HG02943 (cell line): ENCODE measurements around the gene ARID2.

Source experiments
- ATAC-seq: cut with Tn5 transposase; IDR thresholded peaks from one replicate; pipeline ENCODE4 v1.9.1; 2021; ENCODE audit warnings: mild to moderate bottlenecking, low read depth, moderate library complexity; ENCODE audit not compliant: unreplicated experiment

ARID2 gene

DNA sequence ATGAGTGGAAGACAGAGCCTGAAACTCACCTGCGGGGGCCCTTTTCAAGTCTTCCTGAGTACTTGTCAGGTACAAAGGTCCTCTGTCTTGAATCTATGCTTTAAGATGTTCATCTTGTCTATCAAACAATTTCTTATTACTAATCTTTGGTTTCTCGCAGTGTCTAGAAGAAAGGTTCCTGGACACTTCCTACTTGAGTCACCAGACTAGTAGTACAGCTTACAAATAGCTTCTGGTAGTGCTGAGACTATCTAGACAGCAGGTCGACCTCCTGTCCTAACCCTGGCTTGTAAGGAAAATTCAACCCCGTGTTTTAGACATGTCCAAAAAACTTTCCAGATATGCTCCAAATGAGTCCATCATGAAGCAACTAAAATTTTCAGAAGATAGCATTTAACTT lies 11.2 kb upstream of the ARID2 start:
- no peak for ATAC-seq

DNA sequence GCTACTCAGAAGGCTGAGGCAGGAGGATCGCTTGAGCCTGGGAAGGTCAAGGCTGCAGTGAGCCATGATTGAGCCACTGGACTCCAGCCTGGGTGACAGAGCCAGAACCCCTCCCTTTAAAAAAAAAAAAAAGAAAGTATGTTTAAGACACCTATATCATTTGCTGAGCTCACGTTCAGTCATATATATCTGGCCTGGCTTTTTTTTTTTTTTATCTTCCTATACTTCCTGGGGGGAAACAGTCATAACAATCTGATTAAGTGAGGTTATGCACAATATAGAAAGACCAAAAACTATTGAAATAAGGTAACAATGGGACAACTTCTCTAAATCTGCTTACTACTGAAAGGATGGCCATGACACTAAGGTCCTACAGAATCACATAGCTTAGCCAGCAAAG lies 9.4 kb upstream of the ARID2 start:
- no peak for ATAC-seq

- no peak for ATAC-seq
Observed at GRCh38 chr12:45721369-45721768, 8.1 kb upstream of the ARID2 start.

- no peak for ATAC-seq
Observed at GRCh38 chr12:45721954-45722353, 7.6 kb upstream of the ARID2 start.

DNA sequence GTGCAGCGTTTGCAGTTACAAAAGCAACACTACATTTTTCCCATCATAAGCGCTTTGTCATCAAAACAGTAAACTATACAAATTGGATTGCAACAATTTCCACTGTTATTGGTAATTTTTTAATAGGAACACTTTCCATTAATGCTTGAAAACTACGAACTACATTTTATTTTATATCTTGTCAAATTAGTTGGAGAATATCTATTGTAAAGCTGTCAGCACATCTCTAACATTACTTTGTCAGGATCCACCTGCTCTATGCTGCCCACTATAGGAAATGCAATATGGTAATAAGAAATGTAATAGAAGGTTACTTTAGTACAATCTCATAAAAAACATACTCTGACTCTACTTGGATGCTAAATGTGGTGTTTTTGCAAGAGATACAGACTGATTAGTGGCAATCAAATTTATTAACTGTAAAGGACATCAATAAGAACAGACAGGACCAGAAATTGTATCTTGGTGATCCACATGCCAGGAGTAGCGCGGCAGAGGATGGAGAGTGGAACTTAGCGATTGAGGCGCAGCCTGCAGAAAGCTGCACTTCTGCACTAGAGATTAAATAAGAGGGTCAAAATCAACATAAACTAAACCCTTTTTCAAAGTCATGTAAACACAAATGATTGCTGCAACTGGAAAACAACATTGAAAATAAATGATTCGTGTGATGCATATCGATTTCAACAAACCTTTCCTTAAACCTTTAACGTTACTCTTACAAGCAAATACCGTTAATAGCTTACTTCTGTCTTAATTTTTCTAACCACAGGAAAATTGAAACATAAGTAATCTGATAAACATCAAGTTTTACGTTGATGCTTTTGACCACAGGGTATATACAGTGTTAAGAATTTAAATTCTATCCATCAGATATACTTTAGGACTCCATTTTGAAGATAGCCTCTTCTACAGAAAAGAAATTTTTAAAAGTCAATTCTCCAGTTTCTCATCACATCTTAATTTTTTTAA lies 3.6 kb upstream of the ARID2 start:
- ATAC-seq, result no peak

GRCh38 chr12:45726603-45727300 lies 2.8 kb upstream of the ARID2 start:
- ATAC-seq, result no peak

DNA sequence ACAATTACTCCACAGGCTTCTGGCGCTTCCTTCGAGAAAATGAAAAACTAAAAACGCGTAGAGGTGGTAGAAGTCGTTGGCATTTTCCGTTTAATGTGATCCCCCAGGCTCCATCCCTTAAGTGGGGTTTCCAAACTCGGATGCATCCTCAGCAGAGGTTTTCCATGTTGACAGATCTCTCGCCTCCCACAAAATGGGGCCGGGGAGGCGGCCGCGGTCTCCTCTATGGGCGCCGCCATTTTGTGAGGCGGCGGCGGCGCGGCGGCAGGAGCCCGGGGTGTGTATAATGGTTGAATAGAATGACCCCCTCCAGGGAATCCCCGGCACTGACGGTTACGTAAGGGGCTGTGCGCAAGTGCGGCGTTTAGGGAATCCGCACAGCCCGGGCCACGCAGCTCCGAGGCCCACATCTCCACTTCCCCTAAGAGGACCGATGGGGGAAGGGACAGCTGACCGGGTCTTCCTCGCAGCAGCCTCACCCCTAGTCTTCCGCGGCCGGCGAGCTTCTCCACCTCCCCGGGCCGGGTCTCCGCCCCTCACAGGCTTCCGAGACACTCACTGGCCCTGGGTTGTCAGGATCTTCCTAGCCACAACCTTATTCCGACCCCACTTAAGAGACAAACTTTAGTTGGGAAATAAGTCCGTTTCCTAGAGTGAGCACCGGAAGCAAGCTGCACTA lies 2.1 kb upstream of the ARID2 start:
- peak; percentile 49 for ATAC-seq

- ATAC-seq, result no peak
Observed at GRCh38 chr12:45727980-45728629, 1.4 kb upstream of the ARID2 start.

- ATAC-seq, result peak; percentile 53
Observed at GRCh38 chr12:45728630-45729232, 775 bp upstream of the ARID2 start.

- ATAC-seq, result no peak
Observed at GRCh38 chr12:45730084-45730347, 510 bp downstream of the ARID2 start.

GRCh38 chr12:45730348-45731189 lies 1.1 kb downstream of the ARID2 start:
- ATAC-seq, result no peak

GRCh38 chr12:45731190-45731775 lies 1.8 kb downstream of the ARID2 start:
- no peak for ATAC-seq

- ATAC-seq, result no peak
Observed at GRCh38 chr12:45732250-45732649, 2.7 kb downstream of the ARID2 start.

DNA sequence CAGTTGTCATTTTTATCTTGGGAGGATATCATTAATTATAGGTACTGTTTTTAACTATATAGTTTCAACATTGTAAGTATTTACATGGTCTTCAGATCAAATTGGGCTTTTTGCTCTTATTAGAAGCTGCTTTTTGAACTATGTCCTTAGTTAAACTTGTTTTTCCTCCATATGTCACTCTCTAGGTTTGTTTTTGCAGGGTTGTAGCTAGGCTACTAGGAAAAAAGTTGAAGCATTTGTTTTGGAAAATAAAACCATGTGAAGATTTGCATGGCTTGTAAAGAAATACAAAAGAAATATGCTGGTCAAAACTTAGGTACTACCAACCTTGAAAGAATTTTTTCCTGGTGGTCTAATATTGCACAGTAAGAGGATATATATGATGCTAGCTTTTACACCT lies 3.4 kb downstream of the ARID2 start:
- no peak for ATAC-seq

GRCh38 chr12:45737638-45738037 lies 8.1 kb downstream of the ARID2 start:
- ATAC-seq, result no peak

DNA sequence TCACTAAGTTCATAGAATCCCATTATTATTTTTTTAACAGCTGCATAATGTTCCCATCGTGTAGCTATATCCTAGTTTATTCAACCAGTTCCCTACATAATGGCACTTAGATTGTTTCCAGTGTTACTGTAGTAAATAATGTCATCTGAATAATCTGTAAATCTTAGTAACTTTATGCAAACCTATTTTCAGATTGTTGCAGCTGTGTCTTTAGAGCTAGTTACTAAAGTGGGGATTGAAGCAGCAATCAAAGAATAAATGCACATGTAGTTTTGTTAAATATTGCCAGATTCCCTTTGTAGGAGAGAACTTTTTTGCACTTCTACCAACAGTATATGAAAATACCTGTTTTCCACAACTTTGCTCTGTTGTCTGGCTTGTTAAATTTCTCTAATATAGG lies 13.1 kb downstream of the ARID2 start:
- no peak for ATAC-seq

- ATAC-seq, result no peak
Observed at GRCh38 chr12:45743247-45743646, 13.7 kb downstream of the ARID2 start.

- no peak for ATAC-seq
Observed at GRCh38 chr12:45745861-45746277, 16.4 kb downstream of the ARID2 start.

GRCh38 chr12:45756666-45757065 lies 27.2 kb downstream of the ARID2 start:
- no peak for ATAC-seq
